HepG2 (cell line): ENCODE data around the gene TMEM267. TPM values are rescaled to one million over a fixed set of nuclear protein-coding genes. Genes with fewer than 3 reads are reported as not detected.

ENCODE experiments used
- CHD2 ChIP-seq: IDR thresholded peaks from 2 replicates; pipeline ENCODE4 v1.6.1; 2011; ENCODE audit warnings: low read depth, low read length, improper control_type of control experiment
- GABPB1 ChIP-seq: IDR thresholded peaks from 2 replicates; pipeline ENCODE4 v1.6.1; 2016; ENCODE audit warnings: mild to moderate bottlenecking, missing genetic modification reagents, moderate library complexity, missing compliant biosample characterization
- IKZF1 ChIP-seq: fragments of 450-650 bp; IDR thresholded peaks from 2 replicates; pipeline ENCODE4 v1.7.1; 2016
- MAFG ChIP-seq: sonication (generic); formaldehyde crosslinking; IDR thresholded peaks from 2 replicates; pipeline ENCODE4 v1.5.1; 2020; ENCODE audit warnings: mild to moderate bottlenecking, missing genetic modification reagents
- MLLT10 ChIP-seq: sonication (generic); formaldehyde crosslinking; IDR thresholded peaks from 2 replicates; pipeline ENCODE4 v1.4.0; 2020; ENCODE audit warnings: missing genetic modification reagents
- MYC ChIP-seq: sonication (generic); formaldehyde crosslinking; IDR thresholded peaks from 2 replicates; pipeline ENCODE4 v1.9.0; 2021; ENCODE audit warnings: missing genetic modification reagents, borderline replicate concordance
- POLR2AphosphoS5 ChIP-seq: IDR thresholded peaks from 2 replicates; pipeline ENCODE4 v1.6.1; 2012; ENCODE audit warnings: low read depth, low read length
- RAD21 ChIP-seq: fragments of 450-650 bp; formaldehyde crosslinking; IDR thresholded peaks from 2 replicates; pipeline ENCODE4 v1.5.0; 2020; ENCODE audit warnings: mild to moderate bottlenecking
- SMAD9 ChIP-seq: sonication (generic); formaldehyde crosslinking; IDR thresholded peaks from 2 replicates; pipeline ENCODE4 v1.5.1; 2020; ENCODE audit warnings: mild to moderate bottlenecking, missing genetic modification reagents
- ZBTB8A ChIP-seq: sonication (generic); formaldehyde crosslinking; IDR thresholded peaks from 2 replicates; pipeline ENCODE4 v1.4.0; 2020; ENCODE audit warnings: mild to moderate bottlenecking, low read depth, missing genetic modification reagents, borderline replicate concordance
- ZNF260 ChIP-seq: sonication (generic); formaldehyde crosslinking; IDR thresholded peaks from 2 replicates; pipeline ENCODE4 v1.4.0; 2020; ENCODE audit warnings: missing genetic modification reagents, low read depth, mild to moderate bottlenecking, borderline replicate concordance
- ZNF878 ChIP-seq: sonication (generic); formaldehyde crosslinking; IDR thresholded peaks from 2 replicates; pipeline ENCODE4 v1.8.1; 2023; ENCODE audit warnings: mild to moderate bottlenecking, missing genetic modification reagents, moderate library complexity
- polyA plus RNA-seq, 8 experiments: library from polyadenylated mRNA; depleted of rRNA in 3 of 8; stranded (reverse) in 7 of 8; unstranded in 1 of 8; fragments of >200 nt; fragmentation: Illumina TruSeq in 4 of 8; extraction: Trizol in 4 of 8; gene quantifications; 2 replicates each; pipeline versions ENCODE4 v1.2.1 to v1.2.3, GENCODE V29; 2011 to 2016; ENCODE audit warnings: low read depth in 4 of 8, missing spikeins in 1 of 8, mixed read lengths in 1 of 8; ENCODE audit not compliant: insufficient read depth in 1 of 8
- total RNA-seq, 5 experiments: library from RNA; depleted of rRNA; stranded (reverse); fragments of >200 nt; fragmentation: Illumina TruSeq; extraction: Trizol; gene quantifications; 2 replicates each; pipeline ENCODE4 v1.2.3, GENCODE V29; 2016; ENCODE audit warnings: low read depth in 1 of 5
- TF ChIP-seq, protein P1 (sequence below), 2 experiments: sonication (generic) in 1 of 2; formaldehyde crosslinking in 1 of 2; IDR thresholded peaks; 2 replicates each; pipeline versions ENCODE4 v1.4.0 to v1.6.1; 2018 to 2020; ENCODE audit warnings: missing genetic modification reagents in 2 of 2, borderline replicate concordance in 1 of 2, low read depth in 1 of 2, mild to moderate bottlenecking in 1 of 2, missing biosample characterization in 1 of 2
- TF ChIP-seq, protein P2 (sequence below): sonication (generic); formaldehyde crosslinking; conservative IDR thresholded peaks from 2 replicates; pipeline ENCODE4 v1.8.0; 2022; ENCODE audit warnings: missing genetic modification reagents
- TF ChIP-seq, protein P3 (sequence below): sonication (generic); formaldehyde crosslinking; IDR thresholded peaks from 2 replicates; pipeline ENCODE4 v1.9.0; 2021; ENCODE audit warnings: mild to moderate bottlenecking, missing genetic modification reagents
- TF ChIP-seq, protein P4 (sequence below): sonication (generic); formaldehyde crosslinking; IDR thresholded peaks from 2 replicates; pipeline ENCODE4 v1.5.0; 2020; ENCODE audit warnings: mild to moderate bottlenecking, missing genetic modification reagents
- TF ChIP-seq, protein P5 (sequence below): sonication (generic); formaldehyde crosslinking; IDR thresholded peaks from 2 replicates; pipeline ENCODE4 v1.5.0; 2020; ENCODE audit warnings: mild to moderate bottlenecking, missing genetic modification reagents, borderline replicate concordance

TMEM267 gene
- total and polyA plus RNA-seq, 2 of the 13 experiments (the other 11 are each of a cell fraction or from before 2014, with no cell fraction given): 8.9 to 12.6 TPM

DNA sequence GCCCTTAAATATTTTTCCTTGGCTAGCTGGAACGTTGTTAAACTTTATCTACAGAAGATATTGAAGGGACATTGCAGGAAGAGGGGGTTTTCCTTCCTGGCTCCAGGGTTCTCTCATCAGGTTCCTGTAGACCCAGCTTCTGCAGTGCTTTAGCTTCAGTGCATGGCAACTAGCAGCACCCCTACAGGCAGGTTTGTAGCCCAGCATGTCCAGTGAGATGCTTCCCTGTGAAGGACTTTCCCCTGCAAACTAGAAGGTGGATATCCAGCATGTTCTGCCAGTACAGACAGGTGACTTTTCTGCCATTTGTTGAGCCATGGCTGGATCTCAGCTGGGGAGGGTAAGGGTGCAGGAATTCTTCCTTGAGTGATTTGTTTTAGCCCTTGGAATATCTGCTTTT, 81.8 kb downstream of the TMEM267 start (continued):
- TF ChIP-seq, protein P1, sequence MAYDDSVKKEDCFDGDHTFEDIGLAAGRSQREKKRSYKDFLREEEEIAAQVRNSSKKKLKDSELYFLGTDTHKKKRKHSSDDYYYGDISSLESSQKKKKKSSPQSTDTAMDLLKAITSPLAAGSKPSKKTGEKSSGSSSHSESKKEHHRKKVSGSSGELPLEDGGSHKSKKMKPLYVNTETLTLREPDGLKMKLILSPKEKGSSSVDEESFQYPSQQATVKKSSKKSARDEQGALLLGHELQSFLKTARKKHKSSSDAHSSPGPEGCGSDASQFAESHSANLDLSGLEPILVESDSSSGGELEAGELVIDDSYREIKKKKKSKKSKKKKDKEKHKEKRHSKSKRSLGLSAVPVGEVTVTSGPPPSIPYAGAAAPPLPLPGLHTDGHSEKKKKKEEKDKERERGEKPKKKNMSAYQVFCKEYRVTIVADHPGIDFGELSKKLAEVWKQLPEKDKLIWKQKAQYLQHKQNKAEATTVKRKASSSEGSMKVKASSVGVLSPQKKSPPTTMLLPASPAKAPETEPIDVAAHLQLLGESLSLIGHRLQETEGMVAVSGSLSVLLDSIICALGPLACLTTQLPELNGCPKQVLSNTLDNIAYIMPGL (CRISPR knock-in tag; IDR thresholded peaks at IDR 0.05; ENCODE audit: borderline replicate concordance in 1 of 2, low read depth in 1 of 2): peak in 1 of 2 experiments; percentile 7; a peak in 1 of 4 replicates
- no peak for TF ChIP-seq SMAD9 (CRISPR knock-in tag)
- TF ChIP-seq ZNF260: no peak
- no peak for TF ChIP-seq GABPB1
- no peak for TF ChIP-seq ZBTB8A
- no peak for TF ChIP-seq MAFG
- TF ChIP-seq, protein P2, sequence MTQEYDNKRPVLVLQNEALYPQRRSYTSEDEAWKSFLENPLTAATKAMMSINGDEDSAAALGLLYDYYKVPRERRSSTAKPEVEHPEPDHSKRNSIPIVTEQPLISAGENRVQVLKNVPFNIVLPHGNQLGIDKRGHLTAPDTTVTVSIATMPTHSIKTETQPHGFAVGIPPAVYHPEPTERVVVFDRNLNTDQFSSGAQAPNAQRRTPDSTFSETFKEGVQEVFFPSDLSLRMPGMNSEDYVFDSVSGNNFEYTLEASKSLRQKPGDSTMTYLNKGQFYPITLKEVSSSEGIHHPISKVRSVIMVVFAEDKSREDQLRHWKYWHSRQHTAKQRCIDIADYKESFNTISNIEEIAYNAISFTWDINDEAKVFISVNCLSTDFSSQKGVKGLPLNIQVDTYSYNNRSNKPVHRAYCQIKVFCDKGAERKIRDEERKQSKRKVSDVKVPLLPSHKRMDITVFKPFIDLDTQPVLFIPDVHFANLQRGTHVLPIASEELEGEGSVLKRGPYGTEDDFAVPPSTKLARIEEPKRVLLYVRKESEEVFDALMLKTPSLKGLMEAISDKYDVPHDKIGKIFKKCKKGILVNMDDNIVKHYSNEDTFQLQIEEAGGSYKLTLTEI (CRISPR knock-in tag): no peak
- TF ChIP-seq IKZF1: no peak
- no peak for TF ChIP-seq POLR2AphosphoS5
- TF ChIP-seq, protein P3, sequence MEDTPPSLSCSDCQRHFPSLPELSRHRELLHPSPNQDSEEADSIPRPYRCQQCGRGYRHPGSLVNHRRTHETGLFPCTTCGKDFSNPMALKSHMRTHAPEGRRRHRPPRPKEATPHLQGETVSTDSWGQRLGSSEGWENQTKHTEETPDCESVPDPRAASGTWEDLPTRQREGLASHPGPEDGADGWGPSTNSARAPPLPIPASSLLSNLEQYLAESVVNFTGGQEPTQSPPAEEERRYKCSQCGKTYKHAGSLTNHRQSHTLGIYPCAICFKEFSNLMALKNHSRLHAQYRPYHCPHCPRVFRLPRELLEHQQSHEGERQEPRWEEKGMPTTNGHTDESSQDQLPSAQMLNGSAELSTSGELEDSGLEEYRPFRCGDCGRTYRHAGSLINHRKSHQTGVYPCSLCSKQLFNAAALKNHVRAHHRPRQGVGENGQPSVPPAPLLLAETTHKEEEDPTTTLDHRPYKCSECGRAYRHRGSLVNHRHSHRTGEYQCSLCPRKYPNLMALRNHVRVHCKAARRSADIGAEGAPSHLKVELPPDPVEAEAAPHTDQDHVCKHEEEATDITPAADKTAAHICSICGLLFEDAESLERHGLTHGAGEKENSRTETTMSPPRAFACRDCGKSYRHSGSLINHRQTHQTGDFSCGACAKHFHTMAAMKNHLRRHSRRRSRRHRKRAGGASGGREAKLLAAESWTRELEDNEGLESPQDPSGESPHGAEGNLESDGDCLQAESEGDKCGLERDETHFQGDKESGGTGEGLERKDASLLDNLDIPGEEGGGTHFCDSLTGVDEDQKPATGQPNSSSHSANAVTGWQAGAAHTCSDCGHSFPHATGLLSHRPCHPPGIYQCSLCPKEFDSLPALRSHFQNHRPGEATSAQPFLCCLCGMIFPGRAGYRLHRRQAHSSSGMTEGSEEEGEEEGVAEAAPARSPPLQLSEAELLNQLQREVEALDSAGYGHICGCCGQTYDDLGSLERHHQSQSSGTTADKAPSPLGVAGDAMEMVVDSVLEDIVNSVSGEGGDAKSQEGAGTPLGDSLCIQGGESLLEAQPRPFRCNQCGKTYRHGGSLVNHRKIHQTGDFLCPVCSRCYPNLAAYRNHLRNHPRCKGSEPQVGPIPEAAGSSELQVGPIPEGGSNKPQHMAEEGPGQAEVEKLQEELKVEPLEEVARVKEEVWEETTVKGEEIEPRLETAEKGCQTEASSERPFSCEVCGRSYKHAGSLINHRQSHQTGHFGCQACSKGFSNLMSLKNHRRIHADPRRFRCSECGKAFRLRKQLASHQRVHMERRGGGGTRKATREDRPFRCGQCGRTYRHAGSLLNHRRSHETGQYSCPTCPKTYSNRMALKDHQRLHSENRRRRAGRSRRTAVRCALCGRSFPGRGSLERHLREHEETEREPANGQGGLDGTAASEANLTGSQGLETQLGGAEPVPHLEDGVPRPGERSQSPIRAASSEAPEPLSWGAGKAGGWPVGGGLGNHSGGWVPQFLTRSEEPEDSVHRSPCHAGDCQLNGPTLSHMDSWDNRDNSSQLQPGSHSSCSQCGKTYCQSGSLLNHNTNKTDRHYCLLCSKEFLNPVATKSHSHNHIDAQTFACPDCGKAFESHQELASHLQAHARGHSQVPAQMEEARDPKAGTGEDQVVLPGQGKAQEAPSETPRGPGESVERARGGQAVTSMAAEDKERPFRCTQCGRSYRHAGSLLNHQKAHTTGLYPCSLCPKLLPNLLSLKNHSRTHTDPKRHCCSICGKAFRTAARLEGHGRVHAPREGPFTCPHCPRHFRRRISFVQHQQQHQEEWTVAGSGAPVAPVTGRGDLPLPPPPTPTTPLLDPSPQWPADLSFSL (CRISPR knock-in tag): no peak
- TF ChIP-seq ZNF878 (CRISPR knock-in tag): no peak
- TF ChIP-seq MYC (CRISPR knock-in tag): no peak
- TF ChIP-seq, protein P4, sequence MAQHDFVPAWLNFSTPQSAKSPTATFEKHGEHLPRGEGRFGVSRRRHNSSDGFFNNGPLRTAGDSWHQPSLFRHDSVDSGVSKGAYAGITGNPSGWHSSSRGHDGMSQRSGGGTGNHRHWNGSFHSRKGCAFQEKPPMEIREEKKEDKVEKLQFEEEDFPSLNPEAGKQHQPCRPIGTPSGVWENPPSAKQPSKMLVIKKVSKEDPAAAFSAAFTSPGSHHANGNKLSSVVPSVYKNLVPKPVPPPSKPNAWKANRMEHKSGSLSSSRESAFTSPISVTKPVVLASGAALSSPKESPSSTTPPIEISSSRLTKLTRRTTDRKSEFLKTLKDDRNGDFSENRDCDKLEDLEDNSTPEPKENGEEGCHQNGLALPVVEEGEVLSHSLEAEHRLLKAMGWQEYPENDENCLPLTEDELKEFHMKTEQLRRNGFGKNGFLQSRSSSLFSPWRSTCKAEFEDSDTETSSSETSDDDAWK (CRISPR knock-in tag): no peak
- TF ChIP-seq MLLT10 (CRISPR knock-in tag): no peak
- no peak for TF ChIP-seq CHD2
- TF ChIP-seq, protein P5, sequence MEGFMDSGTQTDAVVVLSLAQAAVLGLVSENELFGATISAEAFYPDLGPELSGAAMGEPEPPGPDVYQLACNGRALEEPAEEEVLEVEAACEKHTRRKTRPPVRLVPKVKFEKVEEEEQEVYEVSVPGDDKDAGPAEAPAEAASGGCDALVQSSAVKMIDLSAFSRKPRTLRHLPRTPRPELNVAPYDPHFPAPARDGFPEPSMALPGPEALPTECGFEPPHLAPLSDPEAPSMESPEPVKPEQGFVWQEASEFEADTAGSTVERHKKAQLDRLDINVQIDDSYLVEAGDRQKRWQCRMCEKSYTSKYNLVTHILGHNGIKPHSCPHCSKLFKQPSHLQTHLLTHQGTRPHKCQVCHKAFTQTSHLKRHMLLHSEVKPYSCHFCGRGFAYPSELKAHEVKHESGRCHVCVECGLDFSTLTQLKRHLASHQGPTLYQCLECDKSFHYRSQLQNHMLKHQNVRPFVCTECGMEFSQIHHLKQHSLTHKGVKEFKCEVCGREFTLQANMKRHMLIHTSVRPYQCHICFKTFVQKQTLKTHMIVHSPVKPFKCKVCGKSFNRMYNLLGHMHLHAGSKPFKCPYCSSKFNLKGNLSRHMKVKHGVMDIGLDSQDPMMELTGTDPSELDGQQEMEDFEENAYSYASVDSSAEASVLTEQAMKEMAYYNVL (CRISPR knock-in tag): no peak
- peak; percentile 52 for TF ChIP-seq RAD21
